ENCODE results near the gene HHAT.

DNA sequence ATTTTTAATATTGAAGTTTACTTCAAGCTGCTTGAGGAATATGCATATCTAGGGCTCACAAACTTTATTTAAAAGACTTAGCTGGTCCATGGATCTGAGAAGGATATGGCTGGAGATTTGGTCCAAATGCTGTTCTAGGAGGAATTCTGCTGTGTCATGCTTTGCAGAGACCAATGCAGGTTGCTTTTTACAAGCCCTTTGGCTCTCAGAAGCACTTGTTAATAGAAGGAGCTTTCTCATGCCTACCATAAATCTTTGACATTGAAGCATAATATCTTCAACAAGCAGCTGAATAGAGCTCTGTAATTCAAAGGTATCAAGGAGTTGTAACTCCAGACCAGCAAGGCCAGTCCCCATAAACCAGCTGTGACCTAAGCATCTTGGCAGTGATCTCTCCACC is 299.1 kb downstream of the HHAT start:
- TF ChIP-seq, protein P1, sequence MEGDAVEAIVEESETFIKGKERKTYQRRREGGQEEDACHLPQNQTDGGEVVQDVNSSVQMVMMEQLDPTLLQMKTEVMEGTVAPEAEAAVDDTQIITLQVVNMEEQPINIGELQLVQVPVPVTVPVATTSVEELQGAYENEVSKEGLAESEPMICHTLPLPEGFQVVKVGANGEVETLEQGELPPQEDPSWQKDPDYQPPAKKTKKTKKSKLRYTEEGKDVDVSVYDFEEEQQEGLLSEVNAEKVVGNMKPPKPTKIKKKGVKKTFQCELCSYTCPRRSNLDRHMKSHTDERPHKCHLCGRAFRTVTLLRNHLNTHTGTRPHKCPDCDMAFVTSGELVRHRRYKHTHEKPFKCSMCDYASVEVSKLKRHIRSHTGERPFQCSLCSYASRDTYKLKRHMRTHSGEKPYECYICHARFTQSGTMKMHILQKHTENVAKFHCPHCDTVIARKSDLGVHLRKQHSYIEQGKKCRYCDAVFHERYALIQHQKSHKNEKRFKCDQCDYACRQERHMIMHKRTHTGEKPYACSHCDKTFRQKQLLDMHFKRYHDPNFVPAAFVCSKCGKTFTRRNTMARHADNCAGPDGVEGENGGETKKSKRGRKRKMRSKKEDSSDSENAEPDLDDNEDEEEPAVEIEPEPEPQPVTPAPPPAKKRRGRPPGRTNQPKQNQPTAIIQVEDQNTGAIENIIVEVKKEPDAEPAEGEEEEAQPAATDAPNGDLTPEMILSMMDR (IDR thresholded peaks at IDR 0.05): no peak
- TF ChIP-seq POLR2AphosphoS5 (IDR thresholded peaks at IDR 0.05; ENCODE audit: insufficient read depth in 1 of 2, low read depth in 1 of 2): no peak
- no peak for TF ChIP-seq POLR2A (IDR thresholded peaks at IDR 0.05)

Data from vagina (tissue), 2 donors.